ENCODE measurements around the gene USF3.

Gene USF3

GRCh38 chr3:113696658-113697499 lies 437 bp upstream of the USF3 start:
- peak; percentile 100 for DNase-seq

GRCh38 chr3:113695431-113695785 lies 1.0 kb downstream of the USF3 start:
- no peak for DNase-seq

GRCh38 chr3:113690482-113690881 lies 6.0 kb downstream of the USF3 start:
- no peak for DNase-seq

GRCh38 chr3:113685956-113686721 lies 10.3 kb downstream of the USF3 start:
- DNase-seq = no peak

GRCh38 chr3:113685124-113685523 lies 11.3 kb downstream of the USF3 start:
- DNase-seq = no peak

GRCh38 chr3:113684271-113684819 lies 12.1 kb downstream of the USF3 start:
- DNase-seq = no peak

- no peak for DNase-seq
These were observed 17.7 kb downstream of the USF3 start for GRCh38 chr3:113678773-113679172.

GRCh38 chr3:113677737-113678136 lies 18.7 kb downstream of the USF3 start:
- DNase-seq = no peak

GRCh38 chr3:113676261-113676660 lies 20.2 kb downstream of the USF3 start:
- DNase-seq = no peak

GRCh38 chr3:113673593-113673992 lies 22.8 kb downstream of the USF3 start:
- DNase-seq = no peak

- no peak for DNase-seq
These were observed 28.4 kb downstream of the USF3 start for GRCh38 chr3:113668015-113668414.

GRCh38 chr3:113664523-113665094 lies 31.8 kb downstream of the USF3 start:
- no peak for DNase-seq

- DNase-seq = no peak
These were observed 32.7 kb downstream of the USF3 start for GRCh38 chr3:113663761-113664160.

- DNase-seq = no peak
These were observed 33.1 kb downstream of the USF3 start for GRCh38 chr3:113663324-113663750.

- no peak for DNase-seq
These were observed 33.6 kb downstream of the USF3 start for GRCh38 chr3:113662824-113663223.

GRCh38 chr3:113660896-113661295 lies 35.5 kb downstream of the USF3 start:
- peak; percentile 29 for DNase-seq

- no peak for DNase-seq
These were observed 36.0 kb downstream of the USF3 start for GRCh38 chr3:113660458-113660857.

GRCh38 chr3:113659996-113660395 lies 36.4 kb downstream of the USF3 start:
- no peak for DNase-seq

- DNase-seq = peak; percentile 74
These were observed 37.3 kb downstream of the USF3 start for GRCh38 chr3:113659101-113659541.

GRCh38 chr3:113658107-113658506 lies 38.3 kb downstream of the USF3 start:
- no peak for DNase-seq

- no peak for DNase-seq
These were observed 41.6 kb downstream of the USF3 start for GRCh38 chr3:113654851-113655250.

- DNase-seq = no peak
These were observed 42.1 kb downstream of the USF3 start for GRCh38 chr3:113654310-113654709.

GRCh38 chr3:113649174-113649845 lies 47.1 kb downstream of the USF3 start:
- peak; percentile 48 for DNase-seq
